Mesothelial cell of epicardium (in vitro differentiated cells): Measurements from ENCODE around the gene RUNDC1. TPM values are rescaled to one million over a fixed set of nuclear protein-coding genes. Genes with fewer than 3 reads are reported as not detected.
"Not testable (repeated sequence)": the region's sequence is repeated elsewhere in the genome, so short reads cannot be mapped to it uniquely, and the experiment has no call there.

ENCODE experiments used
- DNase-seq, 2 experiments: peaks; one replicate each; pipeline ENCODE4 v3.0.0; 2021; ENCODE audit warnings: low spot score in 2 of 2; ENCODE audit not compliant: unreplicated experiment in 2 of 2
- H3K27ac Mint-ChIP-seq: 2 replicates; pipeline ENCODE4 v1.8.0; 2021; ENCODE audit warnings: mixed read lengths
- H3K27me3 Mint-ChIP-seq: 2 replicates; pipeline ENCODE4 v1.8.0; 2021; ENCODE audit warnings: low read depth, mixed read lengths
- H3K36me3 Mint-ChIP-seq: 2 replicates; pipeline ENCODE4 v1.8.0; 2021; ENCODE audit warnings: mixed read lengths
- H3K4me1 Mint-ChIP-seq: 2 replicates; pipeline ENCODE4 v1.8.0; 2021; ENCODE audit warnings: mixed read lengths
- H3K4me3 Mint-ChIP-seq: 2 replicates; pipeline ENCODE4 v1.8.0; 2021; ENCODE audit warnings: mild to moderate bottlenecking, moderate library complexity, mixed read lengths
- H3K9me3 Mint-ChIP-seq: 2 replicates; pipeline ENCODE4 v1.8.0; 2021; ENCODE audit warnings: mixed read lengths
- total RNA-seq: library from RNA; stranded (reverse); gene quantifications from 3 replicates; pipeline ENCODE4 v1.2.1, GENCODE V29; 2021
- TF ChIP-seq, protein P1 (sequence below): fragments of 200-600 bp; sonication (generic); IDR thresholded peaks from one replicate; pipeline ENCODE4 v1.5.0; 2021; ENCODE audit warnings: antibody characterized with exemption; ENCODE audit not compliant: unreplicated experiment

Gene RUNDC1
- total RNA-seq, 1 donor from 2014 or later: 13.9 TPM

DNA sequence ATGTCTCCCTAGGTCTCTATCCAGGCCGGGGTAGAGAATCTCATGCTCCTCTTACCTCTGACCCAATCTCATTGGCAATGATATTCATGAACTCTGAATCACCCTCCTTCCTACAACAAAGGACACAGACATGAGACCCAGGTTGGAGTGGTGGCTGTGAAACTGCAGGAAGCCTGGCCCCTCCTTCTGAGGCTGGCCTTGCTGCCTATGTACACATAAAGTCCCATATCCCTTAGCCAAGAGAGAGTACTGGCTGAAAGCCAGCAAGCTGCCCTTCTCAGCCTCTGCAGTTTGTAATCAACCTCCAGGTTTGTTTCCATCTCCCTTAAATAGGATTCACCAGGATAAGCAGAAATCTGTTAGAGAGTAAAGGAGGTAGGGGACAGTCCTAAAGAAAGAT, 26.7 kb upstream of the RUNDC1 start:
- no peak for DNase-seq
- Mint-ChIP-seq H3K4me1 (no peaks in the 10 kb centered on the region), H3K27me3 (no peaks in the 10 kb centered on the region), H3K9me3 (no peaks in the 10 kb centered on the region), H3K4me3 (no peak overlapping the region), H3K36me3 (peaks cover 51% of the 10 kb centered on the region), H3K27ac (no peak overlapping the region)
- TF ChIP-seq, protein P1, sequence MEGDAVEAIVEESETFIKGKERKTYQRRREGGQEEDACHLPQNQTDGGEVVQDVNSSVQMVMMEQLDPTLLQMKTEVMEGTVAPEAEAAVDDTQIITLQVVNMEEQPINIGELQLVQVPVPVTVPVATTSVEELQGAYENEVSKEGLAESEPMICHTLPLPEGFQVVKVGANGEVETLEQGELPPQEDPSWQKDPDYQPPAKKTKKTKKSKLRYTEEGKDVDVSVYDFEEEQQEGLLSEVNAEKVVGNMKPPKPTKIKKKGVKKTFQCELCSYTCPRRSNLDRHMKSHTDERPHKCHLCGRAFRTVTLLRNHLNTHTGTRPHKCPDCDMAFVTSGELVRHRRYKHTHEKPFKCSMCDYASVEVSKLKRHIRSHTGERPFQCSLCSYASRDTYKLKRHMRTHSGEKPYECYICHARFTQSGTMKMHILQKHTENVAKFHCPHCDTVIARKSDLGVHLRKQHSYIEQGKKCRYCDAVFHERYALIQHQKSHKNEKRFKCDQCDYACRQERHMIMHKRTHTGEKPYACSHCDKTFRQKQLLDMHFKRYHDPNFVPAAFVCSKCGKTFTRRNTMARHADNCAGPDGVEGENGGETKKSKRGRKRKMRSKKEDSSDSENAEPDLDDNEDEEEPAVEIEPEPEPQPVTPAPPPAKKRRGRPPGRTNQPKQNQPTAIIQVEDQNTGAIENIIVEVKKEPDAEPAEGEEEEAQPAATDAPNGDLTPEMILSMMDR: no peak

- peaks cover 17% of the 10 kb centered on the region for H3K36me3 Mint-ChIP-seq
These were observed 16.0 kb upstream of the RUNDC1 start, which contains the start of gene AARSD1 for GRCh38 chr17:42964161-42964932. AARSD1 (minus strand) TSS chr17:42964454; CDS start chr17:42964440, 14 bp downstream.

GRCh38 chr17:42967925-42968324, 12.4 kb upstream of the RUNDC1 start:
- no peaks in the 10 kb centered on the region for H3K9me3 Mint-ChIP-seq

More at GRCh38 chr17:42964161-42964932, 16.0 kb upstream of the RUNDC1 start, which contains the start of gene AARSD1:
- no peaks in the 10 kb centered on the region for H3K27me3 Mint-ChIP-seq
- H3K4me1 Mint-ChIP-seq: peaks cover 12% of the 10 kb centered on the region
- peak within 1 kb of the TSS; percentile 99 for H3K27ac Mint-ChIP-seq
- H3K9me3 Mint-ChIP-seq: no peaks in the 10 kb centered on the region
- TF ChIP-seq, protein P1: no peak
- DNase-seq: peak; percentile 76 to 89
- peak within 1 kb of the TSS; percentile 92 for H3K4me3 Mint-ChIP-seq

GRCh38 chr17:42969001-42969581, 11.3 kb upstream of the RUNDC1 start:
- H3K4me3 Mint-ChIP-seq: no peak overlapping the region
- H3K9me3 Mint-ChIP-seq: no peaks in the 10 kb centered on the region
- H3K27ac Mint-ChIP-seq: no peak overlapping the region
- no peak for DNase-seq
- no peaks in the 10 kb centered on the region for H3K27me3 Mint-ChIP-seq
- H3K36me3 Mint-ChIP-seq: no peaks in the 10 kb centered on the region
- TF ChIP-seq, protein P1: no peak
- H3K4me1 Mint-ChIP-seq: peaks cover 5% of the 10 kb centered on the region

More at GRCh38 chr17:42967925-42968324, 12.4 kb upstream of the RUNDC1 start:
- Mint-ChIP-seq H3K27me3 (no peaks in the 10 kb centered on the region), H3K27ac (no peak overlapping the region), H3K4me1 (peaks cover 12% of the 10 kb centered on the region), H3K36me3 (peaks cover 4% of the 10 kb centered on the region), H3K4me3 (no peak overlapping the region)
- DNase-seq: no peak
- TF ChIP-seq, protein P1: no peak

GRCh38 chr17:42971589-42971988, 8.8 kb upstream of the RUNDC1 start:
- no peaks in the 10 kb centered on the region for H3K27me3 Mint-ChIP-seq
- no peak overlapping the region for H3K27ac Mint-ChIP-seq
- H3K9me3 Mint-ChIP-seq: no peaks in the 10 kb centered on the region
- no peak overlapping the region for H3K4me3 Mint-ChIP-seq
- TF ChIP-seq, protein P1: no peak
- no peak for DNase-seq
- H3K36me3 Mint-ChIP-seq: no peaks in the 10 kb centered on the region
- no peaks in the 10 kb centered on the region for H3K4me1 Mint-ChIP-seq

DNA sequence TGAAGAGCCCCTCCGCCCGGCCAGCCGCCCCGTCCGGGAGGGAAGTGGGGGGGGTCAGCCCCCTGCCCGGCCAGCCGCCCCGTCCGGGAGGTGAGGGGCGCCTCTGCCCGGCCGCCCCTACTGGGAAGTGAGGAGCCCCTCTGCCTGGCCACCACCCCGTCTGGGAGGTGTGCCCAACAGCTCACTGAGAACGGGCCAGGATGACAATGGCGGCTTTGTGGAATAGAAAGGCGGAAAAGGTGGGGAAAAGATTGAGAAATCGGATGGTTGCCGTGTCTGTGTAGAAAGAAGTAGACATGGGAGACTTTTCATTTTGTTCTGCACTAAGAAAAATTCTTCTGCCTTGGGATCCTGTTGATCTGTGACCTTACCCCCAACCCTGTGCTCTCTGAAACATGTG, 7.0 kb upstream of the RUNDC1 start:
- not testable (repeated sequence) for H3K27me3 Mint-ChIP-seq, H3K9me3 Mint-ChIP-seq, H3K36me3 Mint-ChIP-seq, DNase-seq, H3K4me3 Mint-ChIP-seq, H3K27ac Mint-ChIP-seq, H3K4me1 Mint-ChIP-seq
